Measurements from ENCODE around the gene ERAP2.

ERAP2 gene

DNA sequence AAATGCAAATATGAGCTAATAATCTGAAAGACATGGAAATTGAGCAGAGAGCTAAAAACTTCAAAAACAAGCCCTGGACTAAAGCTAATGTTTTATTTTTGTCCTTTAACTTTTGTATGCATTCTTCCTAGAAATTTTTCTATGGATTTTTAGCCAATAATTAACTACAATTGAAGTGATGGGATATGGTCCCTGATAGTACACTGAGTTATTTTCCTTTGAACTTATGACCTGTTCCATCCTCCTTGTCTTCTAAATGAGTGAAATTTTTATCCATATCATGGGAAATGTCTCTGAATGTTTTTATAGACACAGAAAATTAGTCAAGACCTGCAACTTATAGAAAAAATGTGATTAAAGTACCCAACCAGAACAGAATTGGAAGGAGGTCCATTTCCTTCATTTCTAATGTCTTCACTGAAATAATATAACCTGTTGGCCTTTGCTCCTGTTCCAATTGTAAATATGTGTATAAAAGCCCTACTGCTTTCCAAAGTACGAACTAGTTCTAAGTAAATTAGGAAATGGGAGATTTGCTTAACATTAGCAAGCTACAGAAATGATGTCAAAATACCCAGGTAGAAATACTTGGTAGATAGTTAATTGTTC is 11.3 kb upstream of the ERAP2 start:
- H3K9me3 ChIP-seq (replicated peaks; ENCODE audit: insufficient read depth, low read length), result no peaks in the 10 kb centered on the region
- no peak overlapping the region for H3K27ac ChIP-seq (ENCODE audit: low read length)
- no peaks in the 10 kb centered on the region for H3K79me2 ChIP-seq (ENCODE audit: low read length)
- no peaks in the 10 kb centered on the region for H4K20me1 ChIP-seq (ENCODE audit: insufficient read depth, low read length)
- no peak overlapping the region for H3K9ac ChIP-seq (ENCODE audit: low read length)
- no peak overlapping the region for H3K4me3 ChIP-seq (ENCODE audit: low read length)
- no peaks in the 10 kb centered on the region for H3K9me2 ChIP-seq (replicated peaks; ENCODE audit: insufficient read depth, low read length)
- 0 out of 2 replicates have a peak, but pooled peaks cover 2% of the 10 kb centered on the region for H3K4me1 ChIP-seq (ENCODE audit: low read length)
- no peak overlapping the region for H3K4me2 ChIP-seq (ENCODE audit: low read depth, low read length)
- no peak overlapping the region for H2AFZ ChIP-seq (ENCODE audit: low read length)
- H3K27me3 ChIP-seq (replicated peaks; ENCODE audit: insufficient read depth, low read length), result no peaks in the 10 kb centered on the region
- no peaks in the 10 kb centered on the region for H3F3A ChIP-seq (ENCODE audit: insufficient read depth, low read length)
- H3K36me3 ChIP-seq (replicated peaks; ENCODE audit: insufficient read depth, low read length), result no peaks in the 10 kb centered on the region
- TF ChIP-seq EZH2 (optimal IDR thresholded peaks at IDR 0.05; ENCODE audit: low read depth, low read length) (no peak), EZH2phosphoT487 (IDR thresholded peaks at IDR 0.05; ENCODE audit: low read length) (no peak)
- TF ChIP-seq, protein P1, sequence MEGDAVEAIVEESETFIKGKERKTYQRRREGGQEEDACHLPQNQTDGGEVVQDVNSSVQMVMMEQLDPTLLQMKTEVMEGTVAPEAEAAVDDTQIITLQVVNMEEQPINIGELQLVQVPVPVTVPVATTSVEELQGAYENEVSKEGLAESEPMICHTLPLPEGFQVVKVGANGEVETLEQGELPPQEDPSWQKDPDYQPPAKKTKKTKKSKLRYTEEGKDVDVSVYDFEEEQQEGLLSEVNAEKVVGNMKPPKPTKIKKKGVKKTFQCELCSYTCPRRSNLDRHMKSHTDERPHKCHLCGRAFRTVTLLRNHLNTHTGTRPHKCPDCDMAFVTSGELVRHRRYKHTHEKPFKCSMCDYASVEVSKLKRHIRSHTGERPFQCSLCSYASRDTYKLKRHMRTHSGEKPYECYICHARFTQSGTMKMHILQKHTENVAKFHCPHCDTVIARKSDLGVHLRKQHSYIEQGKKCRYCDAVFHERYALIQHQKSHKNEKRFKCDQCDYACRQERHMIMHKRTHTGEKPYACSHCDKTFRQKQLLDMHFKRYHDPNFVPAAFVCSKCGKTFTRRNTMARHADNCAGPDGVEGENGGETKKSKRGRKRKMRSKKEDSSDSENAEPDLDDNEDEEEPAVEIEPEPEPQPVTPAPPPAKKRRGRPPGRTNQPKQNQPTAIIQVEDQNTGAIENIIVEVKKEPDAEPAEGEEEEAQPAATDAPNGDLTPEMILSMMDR (IDR thresholded peaks at IDR 0.05; ENCODE audit: low read length), result no peak
- no peak for DNase-seq

DNA sequence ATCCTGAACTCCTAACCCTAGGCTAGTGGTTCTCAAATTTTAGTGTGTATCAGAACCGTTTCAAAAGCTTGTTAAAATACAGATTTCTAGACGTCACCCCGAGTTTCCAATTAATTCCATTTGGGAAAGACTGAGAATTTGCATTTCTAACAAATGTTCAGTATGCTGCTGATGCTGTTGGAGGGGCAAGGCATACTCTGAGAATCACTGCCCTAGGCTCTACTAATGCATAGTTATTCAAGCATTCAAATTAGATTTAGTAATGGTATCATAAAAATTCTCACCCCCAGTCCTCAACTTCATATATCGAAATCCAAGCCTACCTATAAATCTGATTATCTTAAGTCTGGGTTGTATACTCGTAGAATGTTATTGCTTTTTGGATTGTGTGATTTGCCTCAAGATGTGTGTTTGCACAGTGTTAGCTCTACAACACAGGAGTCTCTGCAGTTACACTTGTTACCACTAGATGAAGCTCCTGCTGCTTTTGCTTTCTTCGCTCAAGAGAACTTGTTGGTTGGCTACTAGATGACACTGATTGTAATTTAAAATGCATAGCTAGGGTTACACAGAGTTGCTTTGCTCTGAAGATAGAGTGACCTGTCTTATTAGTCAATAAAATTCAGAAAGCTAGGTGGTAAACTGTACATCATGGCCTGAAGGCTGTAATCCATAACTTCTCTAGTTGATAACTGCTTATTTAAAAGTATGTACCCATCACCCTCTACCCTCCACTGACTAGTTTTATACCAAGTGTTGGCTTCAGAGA is 7.5 kb upstream of the ERAP2 start:
- DNase-seq, result peak; percentile 82
- Histone ChIP-seq H3K4me2 (ENCODE audit: low read depth, low read length) (no peak overlapping the region), H3K27ac (ENCODE audit: low read length) (no peak overlapping the region)

DNA sequence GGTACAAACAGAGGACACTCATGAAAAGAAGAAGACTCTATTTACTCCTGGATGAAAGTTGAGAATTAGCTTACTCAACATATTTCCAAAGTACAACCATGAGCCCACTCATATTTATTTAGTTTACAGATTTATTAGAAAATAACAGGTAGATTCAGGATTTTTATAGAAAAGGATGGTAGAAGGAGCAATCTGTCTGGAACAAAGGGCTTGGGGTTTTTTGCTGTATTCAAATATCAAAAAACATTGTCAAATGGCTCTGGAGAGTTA is 7.0 kb upstream of the ERAP2 start:
- H3F3A ChIP-seq (ENCODE audit: insufficient read depth, low read length), result no peaks in the 10 kb centered on the region
- H3K27ac ChIP-seq (ENCODE audit: low read length), result no peak overlapping the region
- TF ChIP-seq EZH2phosphoT487 (IDR thresholded peaks at IDR 0.05; ENCODE audit: low read length) (no peak), EZH2 (optimal IDR thresholded peaks at IDR 0.05; ENCODE audit: low read depth, low read length) (no peak)
- TF ChIP-seq, protein P1 (IDR thresholded peaks at IDR 0.05; ENCODE audit: low read length), result no peak
- H3K9ac ChIP-seq (ENCODE audit: low read length), result no peak overlapping the region
- no peaks in the 10 kb centered on the region for H3K9me2 ChIP-seq (replicated peaks; ENCODE audit: insufficient read depth, low read length)
- H3K4me3 ChIP-seq (ENCODE audit: low read length), result no peak overlapping the region
- H3K4me2 ChIP-seq (ENCODE audit: low read depth, low read length), result no peak overlapping the region
- H3K36me3 ChIP-seq (replicated peaks; ENCODE audit: insufficient read depth, low read length), result no peaks in the 10 kb centered on the region
- H3K27me3 ChIP-seq (replicated peaks; ENCODE audit: insufficient read depth, low read length), result no peaks in the 10 kb centered on the region
- no peaks in the 10 kb centered on the region for H3K9me3 ChIP-seq (replicated peaks; ENCODE audit: insufficient read depth, low read length)
- no peaks in the 10 kb centered on the region for H4K20me1 ChIP-seq (ENCODE audit: insufficient read depth, low read length)
- DNase-seq, result no peak
- H2AFZ ChIP-seq (ENCODE audit: low read length), result no peak overlapping the region
- H3K4me1 ChIP-seq (ENCODE audit: low read length), result peaks cover 12% of the 10 kb centered on the region; the same call in 1 of the 2 replicates
- no peaks in the 10 kb centered on the region for H3K79me2 ChIP-seq (ENCODE audit: low read length)

More for the DNA sequence above, 7.5 kb upstream of the ERAP2 start:
- Histone ChIP-seq H2AFZ (ENCODE audit: low read length) (no peak overlapping the region), H3K36me3 (replicated peaks; ENCODE audit: insufficient read depth, low read length) (no peaks in the 10 kb centered on the region), H3K9me3 (replicated peaks; ENCODE audit: insufficient read depth, low read length) (no peaks in the 10 kb centered on the region), H3F3A (ENCODE audit: insufficient read depth, low read length) (no peaks in the 10 kb centered on the region), H3K4me1 (ENCODE audit: low read length) (peaks cover 12% of the 10 kb centered on the region; the same call in 1 of the 2 replicates), H3K4me3 (ENCODE audit: low read length) (no peak overlapping the region), H3K9ac (ENCODE audit: low read length) (no peak overlapping the region), H3K9me2 (replicated peaks; ENCODE audit: insufficient read depth, low read length) (no peaks in the 10 kb centered on the region), H3K79me2 (ENCODE audit: low read length) (no peaks in the 10 kb centered on the region), H4K20me1 (ENCODE audit: insufficient read depth, low read length) (no peaks in the 10 kb centered on the region), H3K27me3 (replicated peaks; ENCODE audit: insufficient read depth, low read length) (no peaks in the 10 kb centered on the region)
- no peak for TF ChIP-seq EZH2phosphoT487 (IDR thresholded peaks at IDR 0.05; ENCODE audit: low read length)
- TF ChIP-seq EZH2 (optimal IDR thresholded peaks at IDR 0.05; ENCODE audit: low read depth, low read length), result no peak
- TF ChIP-seq, protein P1 (IDR thresholded peaks at IDR 0.05; ENCODE audit: low read length), result peak; percentile 98
